HCT116 (cell line): ENCODE data around the gene CABP1. TPM values are rescaled to one million over a fixed set of nuclear protein-coding genes. Genes with fewer than 3 reads are reported as not detected.
A peak's percentile ranks its signal among the peaks of the same experiment; 100 is the strongest.

Source experiments
- ATAC-seq: fragments of 200-7000 bp; cut with Tn5 transposase; 2 replicates; pipeline ENCODE4 v1.9.1; 2020; ENCODE audit warnings: mild to moderate bottlenecking, moderate library complexity
- BruUV-seq: library from RNA; stranded (reverse); fragments of 400-500 nt; replicated peaks from 2 replicates; lab custom pipeline; 2021; lab: Mats Ljungman, UMichigan
- CTCF ChIA-PET: fragments of 300-600 bp; sonication (Branson Sonifier 250); formaldehyde crosslinking; loops from one replicate; lab custom pipeline; 2021; ENCODE audit warnings: antibody characterized with exemption; lab: Charles Lee
- POLR2A ChIA-PET: fragments of 300-600, 350-600 bp; sonication (Branson Sonifier 250); formaldehyde crosslinking; loops from one replicate; lab custom pipeline; 2021; ENCODE audit warnings: antibody characterized with exemption; lab: Charles Lee
- RAD21 ChIA-PET, 2 experiments: fragments of 300-600 bp; sonication (Branson Sonifier 250); formaldehyde crosslinking; loops; one replicate each; lab custom pipeline; 2023; ENCODE audit warnings: low total read pairs in 2 of 2; ENCODE audit not compliant: uncharacterized antibody in 2 of 2, unreplicated experiment in 2 of 2, low non-redundant PET in 1 of 2; lab: Charles Lee
- DNase-seq: peaks from one replicate; pipeline ENCODE4 v3.0.0-alpha.2; 2010; ENCODE audit warnings: low read depth, low spot score
- H2AFZ ChIP-seq: fragments of 200-600 bp; shearing (Covaris generic), sonication (generic); 2 replicates; pipeline ENCODE4 v1.6.1; 2017; ENCODE audit warnings: low read depth, mixed run types, mixed read lengths, antibody characterized with exemption, low read length; ENCODE audit not compliant: poor library complexity, severe bottlenecking
- H3K27ac ChIP-seq: 2 replicates; pipeline ENCODE4 v1.5.1; 2012; ENCODE audit warnings: low read depth, low read length
- H3K27me3 ChIP-seq: fragments of 200-600 bp; sonication (generic); 2 replicates; pipeline ENCODE4 v1.6.1; 2016; ENCODE audit warnings: mixed run types, low read length, mixed read lengths; ENCODE audit not compliant: insufficient read depth
- H3K36me3 ChIP-seq, 2 experiments: fragments of 200-500 bp in 1 of 2; fragments of 200-600 bp in 1 of 2; sonication (Bioruptor generic) in 1 of 2; sonication (generic) in 1 of 2; 2 replicates each; pipeline versions ENCODE4 v1.5.1 to v1.6.1; 2014 to 2016; ENCODE audit warnings: low read length in 2 of 2, inconsistent platforms in 1 of 2, mixed read lengths in 1 of 2, mixed run types in 1 of 2; ENCODE audit not compliant: insufficient read depth in 2 of 2, control insufficient read depth in 1 of 2
- H3K4me1 ChIP-seq, 2 experiments: fragments of 200-600 bp in 1 of 2; sonication (generic) in 1 of 2; 2 replicates each; pipeline versions ENCODE4 v1.5.1 to v1.6.1; 2012 to 2017; ENCODE audit warnings: low read length in 2 of 2, inconsistent platforms in 1 of 2, mild to moderate bottlenecking in 1 of 2, mixed read lengths in 1 of 2, mixed run types in 1 of 2, moderate library complexity in 1 of 2; ENCODE audit not compliant: insufficient read depth in 2 of 2, control insufficient read depth in 1 of 2
- H3K4me2 ChIP-seq: fragments of 200-600 bp; sonication (generic); 2 replicates; pipeline ENCODE4 v1.6.1; 2017; ENCODE audit warnings: mixed run types, low read length, mixed read lengths
- H3K4me3 ChIP-seq, 2 experiments: fragments of 200-600 bp in 1 of 2; sonication (generic) in 1 of 2; replicated peaks in 1 of 2; 2 replicates each; pipeline ENCODE4 v1.5.1; 2011 to 2016; ENCODE audit warnings: low read length in 2 of 2, control low read depth in 1 of 2, low read depth in 1 of 2, mild to moderate bottlenecking in 1 of 2, mixed read lengths in 1 of 2, mixed run types in 1 of 2
- H3K79me2 ChIP-seq: fragments of 200-600 bp; sonication (generic); 2 replicates; pipeline ENCODE4 v1.6.1; 2017; ENCODE audit warnings: mild to moderate bottlenecking, mixed run types, low read length, moderate library complexity, mixed read lengths; ENCODE audit not compliant: insufficient read depth
- H3K9ac ChIP-seq: fragments of 200-600 bp; sonication (generic); 2 replicates; pipeline ENCODE4 v1.6.1; 2016; ENCODE audit warnings: low read length, mixed read lengths
- H3K9me2 ChIP-seq: fragments of 200-600 bp; sonication (generic), shearing (Covaris generic); 2 replicates; pipeline ENCODE4 v1.6.1; 2017; ENCODE audit warnings: mixed run types, mild to moderate bottlenecking, moderate library complexity; ENCODE audit not compliant: insufficient read depth
- H3K9me3 ChIP-seq, 2 experiments: fragments of 200-500 bp in 1 of 2; fragments of 200-600 bp in 1 of 2; sonication (Bioruptor generic) in 1 of 2; sonication (generic) in 1 of 2; 2 replicates each; pipeline ENCODE4 v1.6.1; 2014 to 2017; ENCODE audit warnings: low read length in 2 of 2, mixed read lengths in 2 of 2, inconsistent platforms in 1 of 2, low read depth in 1 of 2, mild to moderate bottlenecking in 1 of 2, mixed run types in 1 of 2, moderate library complexity in 1 of 2; ENCODE audit not compliant: control insufficient read depth in 1 of 2, insufficient read depth in 1 of 2
- H4K20me1 ChIP-seq: fragments of 200-600 bp; sonication (generic), shearing (Covaris generic); 2 replicates; pipeline ENCODE4 v1.6.1; 2017; ENCODE audit warnings: mixed run types, mild to moderate bottlenecking, moderate library complexity; ENCODE audit not compliant: insufficient read depth
- CBX3 ChIP-seq: IDR thresholded peaks from 2 replicates; pipeline ENCODE4 v1.6.1; 2012; ENCODE audit warnings: low read depth
- EGR1 ChIP-seq: IDR thresholded peaks from 2 replicates; pipeline ENCODE4 v1.6.1; 2012; ENCODE audit warnings: low read depth
- ELF1 ChIP-seq: IDR thresholded peaks from 2 replicates; pipeline ENCODE4 v1.6.1; 2012; ENCODE audit warnings: low read depth, borderline replicate concordance
- EZH2 ChIP-seq: fragments of 200-600 bp; sonication (generic); IDR thresholded peaks from 2 replicates; pipeline ENCODE4 v1.6.1; 2017; ENCODE audit warnings: antibody characterized with exemption, mixed run types
- EZH2phosphoT487 ChIP-seq: fragments of 200-600 bp; IDR thresholded peaks from 2 replicates; pipeline ENCODE4 v1.6.1; 2018; ENCODE audit warnings: antibody characterized with exemption, borderline replicate concordance
- FOSL1 ChIP-seq: IDR thresholded peaks from 2 replicates; pipeline ENCODE4 v1.6.1; 2012; ENCODE audit warnings: low read depth
- JUND ChIP-seq: IDR thresholded peaks from 2 replicates; pipeline ENCODE4 v1.6.1; 2012
- POLR2AphosphoS5 ChIP-seq: IDR thresholded peaks from 2 replicates; pipeline ENCODE4 v1.6.1; 2011; ENCODE audit warnings: mild to moderate bottlenecking, low read depth, low read length, moderate library complexity
- RAD21 ChIP-seq: IDR thresholded peaks from 2 replicates; pipeline ENCODE4 v1.6.1; 2012; ENCODE audit warnings: low read depth, mild to moderate bottlenecking
- SP1 ChIP-seq: IDR thresholded peaks from 2 replicates; pipeline ENCODE4 v1.6.1; 2012; ENCODE audit warnings: low read depth
- SRF ChIP-seq: IDR thresholded peaks from 2 replicates; pipeline ENCODE4 v1.6.1; 2012; ENCODE audit warnings: low read depth
- TCF7L2 ChIP-seq: IDR thresholded peaks from 2 replicates; pipeline ENCODE4 v1.7.0; 2011; ENCODE audit warnings: borderline replicate concordance, inconsistent platforms; ENCODE audit not compliant: insufficient read depth, insufficient read length; ENCODE audit errors: extremely low read depth
- YY1 ChIP-seq: IDR thresholded peaks from 2 replicates; pipeline ENCODE4 v1.6.1; 2011; ENCODE audit warnings: low read length, low read depth, moderate library complexity, mild to moderate bottlenecking; ENCODE audit not compliant: insufficient replicate concordance; ENCODE audit errors: extremely low read depth
- intact Hi-C: fragments of 100-400 bp; cut with micrococcal nuclease; formaldehyde crosslinking; loops from 2 replicates; pipeline ENCODE4 v1.10.0; 2022
- total RNA-seq: library from RNA; stranded (reverse); gene quantifications from one replicate; pipeline ENCODE4 v1.2.1, GENCODE V29; 2021; ENCODE audit not compliant: unreplicated experiment
- TF ChIP-seq, protein P1 (sequence below): IDR thresholded peaks from 2 replicates; pipeline ENCODE4 v1.6.1; 2012
- TF ChIP-seq, protein P2 (sequence below), 3 experiments: fragments of 200-600 bp in 1 of 3; sonication (generic) in 1 of 3; IDR thresholded peaks in 2 of 3; conservative IDR thresholded peaks in 1 of 3; 2 replicates each; pipeline ENCODE4 v1.5.1; 2012 to 2017; ENCODE audit warnings: low read depth in 2 of 3, low read length in 2 of 3, antibody characterized with exemption in 1 of 3, borderline replicate concordance in 1 of 3, control low read depth in 1 of 3, mild to moderate bottlenecking in 1 of 3, mixed read lengths in 1 of 3, mixed run types in 1 of 3, moderate library complexity in 1 of 3; ENCODE audit not compliant: insufficient read depth in 1 of 3
- TF ChIP-seq, protein P3 (sequence below): IDR thresholded peaks from 2 replicates; pipeline ENCODE4 v1.6.1; 2011; ENCODE audit warnings: mild to moderate bottlenecking, low read length, moderate library complexity; ENCODE audit not compliant: insufficient replicate concordance; ENCODE audit errors: extremely low read depth

Gene CABP1
- total RNA-seq, 1 experiment from 2014 or later, result 0.84 TPM

DNA sequence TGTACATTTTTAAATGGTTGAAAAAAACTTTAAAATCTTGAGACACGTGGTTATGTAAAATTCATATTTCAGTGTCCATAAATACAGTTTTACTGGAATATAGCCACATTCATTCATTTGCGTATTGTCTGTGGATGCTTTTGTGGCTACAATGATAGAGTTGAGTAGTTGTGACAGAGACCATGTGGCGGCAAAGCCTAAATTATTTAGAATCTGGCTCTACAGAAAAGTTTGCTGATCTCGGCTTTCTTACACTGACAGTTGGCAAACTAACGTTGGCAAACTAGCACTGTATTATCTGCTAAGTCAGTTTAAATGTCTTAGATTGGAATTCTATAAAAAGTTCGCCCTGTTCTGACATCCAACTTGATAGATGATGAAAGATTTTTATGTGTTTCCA lies 72.2 kb downstream of the CABP1 start:
- no peak overlapping the region for H3K27ac ChIP-seq
- H3K4me1 ChIP-seq, result peaks cover 11 to 15% of the 10 kb centered on the region in 2 experiments
- ATAC-seq (no peak), DNase-seq (no peak)
- no peaks in the 10 kb centered on the region for H3K9me2 ChIP-seq
- CTCF ChIA-PET, result no interaction called here
- H3K4me2 ChIP-seq, result no peak overlapping the region
- H2AFZ ChIP-seq, result no peak overlapping the region
- H4K20me1 ChIP-seq, result no peaks in the 10 kb centered on the region
- H3K36me3 ChIP-seq, result peaks cover 19 to 20% of the 10 kb centered on the region in 2 experiments; a peak in 3 of 4 replicates
- POLR2A ChIA-PET, result no interaction called here
- RAD21 ChIA-PET, result no interaction called here
- TF ChIP-seq RAD21, result no peak
- no peak overlapping the region for H3K4me3 ChIP-seq
- intact Hi-C loops, result loop anchor here (5.0 to 10.0 kb wide), 2 partner anchors 260 to 378 kb away; no protein-coding TSS in a partner anchor
- H3K9me3 ChIP-seq, result no peaks in the 10 kb centered on the region
- no TSS peak for BruUV-seq
- H3K9ac ChIP-seq, result no peak overlapping the region
- H3K79me2 ChIP-seq, result peaks cover 18% of the 10 kb centered on the region
- no peaks in the 10 kb centered on the region for H3K27me3 ChIP-seq

DNA sequence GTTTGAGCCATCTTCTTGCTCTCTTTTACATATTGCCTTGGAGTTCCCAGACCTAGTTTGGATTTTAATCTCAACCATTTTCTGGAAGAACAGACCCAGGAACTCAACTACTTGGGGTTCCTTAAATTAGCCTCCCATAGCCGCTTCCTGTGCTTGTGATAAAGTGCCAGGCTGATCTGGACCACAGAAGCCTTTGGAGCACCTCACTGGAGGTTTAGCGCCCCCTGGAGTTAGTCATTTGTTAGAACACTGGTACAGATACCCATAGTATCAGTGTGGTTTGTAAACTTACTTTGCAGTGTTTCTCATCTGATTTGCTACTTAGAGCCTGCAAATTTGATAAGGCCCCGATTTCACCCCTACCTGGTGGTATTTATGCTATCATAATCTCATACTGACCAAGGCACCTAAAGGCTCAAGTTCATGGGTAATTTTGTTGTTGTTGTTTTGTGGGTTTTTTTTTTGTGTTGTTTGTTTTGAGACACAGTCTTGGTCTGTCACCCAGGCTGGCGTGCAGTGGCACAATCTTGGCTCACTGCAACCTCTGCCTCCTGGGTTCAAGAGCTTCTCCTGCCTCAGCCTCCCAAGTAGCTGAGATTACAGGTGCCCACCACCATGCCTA lies 73.5 kb downstream of the CABP1 start:
- BruUV-seq, result no TSS peak
- Histone ChIP-seq H3K9me3 (no peaks in the 10 kb centered on the region), H3K27me3 (no peaks in the 10 kb centered on the region), H3K4me1 (peaks cover 11 to 15% of the 10 kb centered on the region in 2 experiments), H4K20me1 (no peaks in the 10 kb centered on the region), H3K79me2 (peaks cover 18% of the 10 kb centered on the region), H3K9ac (no peak overlapping the region), H3K9me2 (no peaks in the 10 kb centered on the region), H3K4me2 (no peak overlapping the region), H3K36me3 (peaks cover 23 to 27% of the 10 kb centered on the region in 2 experiments; a peak in 3 of 4 replicates), H3K27ac (no peak overlapping the region), H3K4me3 (no peak overlapping the region), H2AFZ (no peak overlapping the region)
- ChIA-PET POLR2A (no interaction called here), CTCF (no interaction called here), RAD21 (no interaction called here)
- DNase-seq (peak; percentile 63), ATAC-seq (peak; percentile 65)
- intact Hi-C loops, result loop anchor here (1.0 to 10.0 kb wide), 4 partner anchors 67 to 379 kb away; no protein-coding TSS in a partner anchor
- peak; percentile 54 for TF ChIP-seq YY1
- TF ChIP-seq, protein P1, sequence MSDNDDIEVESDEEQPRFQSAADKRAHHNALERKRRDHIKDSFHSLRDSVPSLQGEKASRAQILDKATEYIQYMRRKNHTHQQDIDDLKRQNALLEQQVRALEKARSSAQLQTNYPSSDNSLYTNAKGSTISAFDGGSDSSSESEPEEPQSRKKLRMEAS, result no peak
- no peak for TF ChIP-seq EGR1
- TF ChIP-seq EZH2, result no peak
- TF ChIP-seq, protein P2, sequence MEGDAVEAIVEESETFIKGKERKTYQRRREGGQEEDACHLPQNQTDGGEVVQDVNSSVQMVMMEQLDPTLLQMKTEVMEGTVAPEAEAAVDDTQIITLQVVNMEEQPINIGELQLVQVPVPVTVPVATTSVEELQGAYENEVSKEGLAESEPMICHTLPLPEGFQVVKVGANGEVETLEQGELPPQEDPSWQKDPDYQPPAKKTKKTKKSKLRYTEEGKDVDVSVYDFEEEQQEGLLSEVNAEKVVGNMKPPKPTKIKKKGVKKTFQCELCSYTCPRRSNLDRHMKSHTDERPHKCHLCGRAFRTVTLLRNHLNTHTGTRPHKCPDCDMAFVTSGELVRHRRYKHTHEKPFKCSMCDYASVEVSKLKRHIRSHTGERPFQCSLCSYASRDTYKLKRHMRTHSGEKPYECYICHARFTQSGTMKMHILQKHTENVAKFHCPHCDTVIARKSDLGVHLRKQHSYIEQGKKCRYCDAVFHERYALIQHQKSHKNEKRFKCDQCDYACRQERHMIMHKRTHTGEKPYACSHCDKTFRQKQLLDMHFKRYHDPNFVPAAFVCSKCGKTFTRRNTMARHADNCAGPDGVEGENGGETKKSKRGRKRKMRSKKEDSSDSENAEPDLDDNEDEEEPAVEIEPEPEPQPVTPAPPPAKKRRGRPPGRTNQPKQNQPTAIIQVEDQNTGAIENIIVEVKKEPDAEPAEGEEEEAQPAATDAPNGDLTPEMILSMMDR (IDR thresholded peaks at IDR 0.05 in 2 of 3, conservative IDR thresholded peaks at IDR 0.05 in 1 of 3; ENCODE audit: borderline replicate concordance in 1 of 3, insufficient read depth in 1 of 3, low read depth in 2 of 3, low read length in 2 of 3), result peak; percentile 79 to 90 (median 82)
- no peak for TF ChIP-seq FOSL1
- no peak for TF ChIP-seq CBX3
- TF ChIP-seq TCF7L2, result no peak
- no peak for TF ChIP-seq JUND
- TF ChIP-seq RAD21, result peak; percentile 86
- TF ChIP-seq SP1, result no peak
- TF ChIP-seq, protein P3, sequence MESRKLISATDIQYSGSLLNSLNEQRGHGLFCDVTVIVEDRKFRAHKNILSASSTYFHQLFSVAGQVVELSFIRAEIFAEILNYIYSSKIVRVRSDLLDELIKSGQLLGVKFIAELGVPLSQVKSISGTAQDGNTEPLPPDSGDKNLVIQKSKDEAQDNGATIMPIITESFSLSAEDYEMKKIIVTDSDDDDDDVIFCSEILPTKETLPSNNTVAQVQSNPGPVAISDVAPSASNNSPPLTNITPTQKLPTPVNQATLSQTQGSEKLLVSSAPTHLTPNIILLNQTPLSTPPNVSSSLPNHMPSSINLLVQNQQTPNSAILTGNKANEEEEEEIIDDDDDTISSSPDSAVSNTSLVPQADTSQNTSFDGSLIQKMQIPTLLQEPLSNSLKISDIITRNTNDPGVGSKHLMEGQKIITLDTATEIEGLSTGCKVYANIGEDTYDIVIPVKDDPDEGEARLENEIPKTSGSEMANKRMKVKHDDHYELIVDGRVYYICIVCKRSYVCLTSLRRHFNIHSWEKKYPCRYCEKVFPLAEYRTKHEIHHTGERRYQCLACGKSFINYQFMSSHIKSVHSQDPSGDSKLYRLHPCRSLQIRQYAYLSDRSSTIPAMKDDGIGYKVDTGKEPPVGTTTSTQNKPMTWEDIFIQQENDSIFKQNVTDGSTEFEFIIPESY, result no peak
- TF ChIP-seq ELF1, result no peak
- TF ChIP-seq SRF, result no peak
- TF ChIP-seq EZH2phosphoT487, result no peak
- TF ChIP-seq POLR2AphosphoS5, result peak; percentile 34; the same call in 1 of the 2 replicates
